Tibial artery (tissue), 4 donors: ENCODE data around the gene HPD.
"Not testable (repeated sequence)": the region's sequence is repeated elsewhere in the genome, so short reads cannot be mapped to it uniquely, and the experiment has no call there.

Source experiments
- DNase-seq, 2 donors: peaks; one replicate each; pipeline ENCODE4 v3.0.0-alpha.2; 2019
- H3K27ac ChIP-seq, 2 donors: fragments of 200-600 bp; sonication (generic) in 1 of 2; 1 replicate in 1 of 2; 2 replicates in 1 of 2; pipeline ENCODE4 v1.5.1; 2018 to 2019; ENCODE audit warnings: mild to moderate bottlenecking in 1 of 2
- H3K27me3 ChIP-seq, 2 donors: fragments of 200-600 bp; sonication (generic) in 1 of 2; one replicate each; pipeline versions ENCODE4 v1.5.1 to v1.6.0; 2016 to 2019
- H3K36me3 ChIP-seq, 3 donors: fragments of 200-600 bp; sonication (generic) in 2 of 3; one replicate each; pipeline ENCODE4 v1.5.1; 2016 to 2019; ENCODE audit warnings: mild to moderate bottlenecking in 2 of 3
- H3K4me1 ChIP-seq, 4 donors: fragments of 200-600 bp; sonication (generic) in 2 of 4; 1 replicate in 3 of 4; 2 replicates in 1 of 4; pipeline ENCODE4 v1.5.1; 2016 to 2019
- H3K4me3 ChIP-seq, 2 donors: fragments of 200-600 bp; sonication (generic) in 1 of 2; 1 replicate in 1 of 2; 2 replicates in 1 of 2; pipeline ENCODE4 v1.5.1; 2018 to 2019; ENCODE audit warnings: mild to moderate bottlenecking in 2 of 2
- H3K9me3 ChIP-seq, 3 donors: fragments of 200-600 bp; sonication (generic) in 1 of 3; one replicate each; pipeline ENCODE4 v1.5.1; 2016 to 2019
- intact Hi-C: fragments of 100-400 bp; cut with DNase I; formaldehyde crosslinking; loops from one replicate; pipeline ENCODE4 v1.15.0; 2023; ENCODE audit warnings: low total_unique reads
- TF ChIP-seq, protein P1 (sequence below), 2 experiments: fragments of 200-600 bp in 1 of 2; fragments of 450-650 bp in 1 of 2; IDR thresholded peaks; one replicate each; pipeline ENCODE4 v1.5.1; 2017 to 2019; ENCODE audit warnings: antibody characterized with exemption in 2 of 2, mild to moderate bottlenecking in 1 of 2, moderate library complexity in 1 of 2

Gene HPD

DNA sequence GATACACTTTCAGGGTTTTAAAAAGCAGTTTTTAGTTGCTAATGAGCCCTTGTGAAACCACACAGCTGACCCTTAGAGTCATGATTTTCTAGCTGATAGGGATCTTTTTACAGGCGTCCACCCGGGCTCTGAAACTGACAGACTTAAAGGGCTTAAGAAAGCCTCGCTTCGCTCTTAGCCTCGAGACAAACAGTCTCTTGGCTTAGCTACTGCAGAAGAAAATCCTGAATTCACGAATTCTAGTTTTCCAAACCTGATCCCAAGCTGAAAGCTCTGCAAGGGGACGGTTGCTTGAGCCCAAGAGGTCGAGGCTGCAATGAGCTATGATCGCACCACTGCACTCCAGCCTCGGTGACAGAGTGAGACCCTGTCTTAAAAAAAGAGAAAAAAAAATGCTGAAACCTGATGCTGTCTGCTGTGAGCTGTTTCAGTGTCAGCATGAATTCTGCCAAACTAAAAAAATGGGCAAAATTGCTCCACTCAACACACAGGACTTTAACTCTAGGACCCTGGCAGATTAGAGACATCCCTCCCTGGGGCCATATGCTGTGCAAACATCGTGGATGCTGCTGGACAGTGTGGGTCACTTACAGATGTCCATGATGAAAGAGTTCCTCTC is 3.1 kb upstream of the HPD start:
- TF ChIP-seq, protein P1, sequence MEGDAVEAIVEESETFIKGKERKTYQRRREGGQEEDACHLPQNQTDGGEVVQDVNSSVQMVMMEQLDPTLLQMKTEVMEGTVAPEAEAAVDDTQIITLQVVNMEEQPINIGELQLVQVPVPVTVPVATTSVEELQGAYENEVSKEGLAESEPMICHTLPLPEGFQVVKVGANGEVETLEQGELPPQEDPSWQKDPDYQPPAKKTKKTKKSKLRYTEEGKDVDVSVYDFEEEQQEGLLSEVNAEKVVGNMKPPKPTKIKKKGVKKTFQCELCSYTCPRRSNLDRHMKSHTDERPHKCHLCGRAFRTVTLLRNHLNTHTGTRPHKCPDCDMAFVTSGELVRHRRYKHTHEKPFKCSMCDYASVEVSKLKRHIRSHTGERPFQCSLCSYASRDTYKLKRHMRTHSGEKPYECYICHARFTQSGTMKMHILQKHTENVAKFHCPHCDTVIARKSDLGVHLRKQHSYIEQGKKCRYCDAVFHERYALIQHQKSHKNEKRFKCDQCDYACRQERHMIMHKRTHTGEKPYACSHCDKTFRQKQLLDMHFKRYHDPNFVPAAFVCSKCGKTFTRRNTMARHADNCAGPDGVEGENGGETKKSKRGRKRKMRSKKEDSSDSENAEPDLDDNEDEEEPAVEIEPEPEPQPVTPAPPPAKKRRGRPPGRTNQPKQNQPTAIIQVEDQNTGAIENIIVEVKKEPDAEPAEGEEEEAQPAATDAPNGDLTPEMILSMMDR (IDR thresholded peaks at IDR 0.05): no peak
- no peak overlapping the region for H3K4me3 ChIP-seq
- H3K4me1 ChIP-seq: peaks cover 3 to 55% (median 36%) of the 10 kb centered on the region in 4 donors
- intact Hi-C loops: no loop called here
- no peaks in the 10 kb centered on the region for H3K27me3 ChIP-seq
- H3K9me3 ChIP-seq: no peaks in the 10 kb centered on the region
- H3K27ac ChIP-seq: peak overlapping the region; percentile 55 to 95
- no peak for DNase-seq
- no peaks in the 10 kb centered on the region for H3K36me3 ChIP-seq

DNA sequence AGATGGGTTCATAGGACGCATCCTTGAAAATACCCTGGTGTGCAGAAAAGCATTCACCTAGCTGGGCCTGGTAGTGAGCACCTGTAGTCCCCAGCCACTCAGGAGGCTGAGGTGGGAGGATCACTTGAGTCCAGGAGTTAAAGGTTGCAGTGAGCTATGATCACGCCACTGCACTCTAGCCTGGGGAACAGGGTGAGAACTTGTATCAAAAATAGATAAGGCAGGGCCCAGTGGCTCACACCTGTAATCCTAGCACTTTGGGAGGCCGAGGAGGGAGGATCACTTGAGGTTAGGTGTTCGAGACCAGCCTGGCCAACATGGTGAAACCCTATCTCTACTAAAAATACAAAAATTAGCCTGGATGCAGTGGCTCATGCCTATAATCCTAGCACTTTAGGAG is 2.0 kb upstream of the HPD start:
- H3K27ac ChIP-seq: peak overlapping the region; percentile 91 to 95
- H3K4me1 ChIP-seq: peaks cover 3 to 55% (median 36%) of the 10 kb centered on the region in 4 donors

DNA sequence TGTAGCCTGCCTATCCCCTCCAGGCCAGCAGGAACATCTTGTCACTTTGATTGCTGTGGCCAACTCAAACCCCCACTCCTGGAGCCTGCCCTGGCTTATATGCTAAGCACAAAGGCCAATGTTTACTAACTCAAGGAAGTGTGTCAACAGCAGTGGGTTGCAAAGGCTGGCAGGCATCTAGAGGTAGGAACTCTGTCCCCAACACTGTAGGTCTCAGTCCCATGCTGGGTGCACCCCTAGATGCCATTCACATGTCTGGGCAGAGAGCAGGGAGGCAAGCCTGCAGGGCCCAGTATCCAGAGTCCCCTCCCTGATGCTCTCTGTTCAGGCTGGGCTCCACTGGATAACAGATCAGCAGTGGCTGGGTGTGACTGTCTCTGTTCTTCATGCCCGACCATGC is 1.6 kb upstream of the HPD start:
- DNase-seq: no peak
- H3K27ac ChIP-seq: peak overlapping the region; percentile 91 to 95
- H3K9me3 ChIP-seq: no peaks in the 10 kb centered on the region
- H3K4me3 ChIP-seq: no peak overlapping the region
- H3K36me3 ChIP-seq: no peaks in the 10 kb centered on the region
- no peaks in the 10 kb centered on the region for H3K27me3 ChIP-seq
- intact Hi-C loops: no loop called here
- TF ChIP-seq, protein P1 (IDR thresholded peaks at IDR 0.05): no peak
- peaks cover 3 to 55% (median 36%) of the 10 kb centered on the region in 4 donors for H3K4me1 ChIP-seq

More for the DNA sequence above, 2.0 kb upstream of the HPD start:
- H3K9me3 ChIP-seq, H3K36me3 ChIP-seq, intact Hi-C loops, H3K4me3 ChIP-seq, DNase-seq, H3K27me3 ChIP-seq: not testable (repeated sequence)

DNA sequence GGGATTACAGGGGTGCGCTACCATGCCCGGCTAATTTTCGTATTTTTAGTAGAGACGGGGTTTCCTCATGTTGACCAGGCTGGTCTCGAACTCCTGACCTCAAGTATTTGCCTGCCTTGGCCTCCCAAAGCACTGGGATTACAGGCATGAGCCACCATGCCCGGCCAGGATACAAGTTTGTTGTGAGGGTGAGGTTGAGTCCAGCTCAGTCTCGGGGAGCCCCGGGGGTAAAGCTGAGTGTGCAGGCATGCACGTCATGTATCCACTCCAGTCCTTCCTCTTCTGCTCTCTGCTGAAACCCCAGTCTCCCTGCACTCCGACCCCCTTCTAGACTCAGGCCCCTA is 369 bp downstream of the HPD start:
- no peaks in the 10 kb centered on the region for H3K36me3 ChIP-seq
- TF ChIP-seq, protein P1 (IDR thresholded peaks at IDR 0.05): no peak

DNA sequence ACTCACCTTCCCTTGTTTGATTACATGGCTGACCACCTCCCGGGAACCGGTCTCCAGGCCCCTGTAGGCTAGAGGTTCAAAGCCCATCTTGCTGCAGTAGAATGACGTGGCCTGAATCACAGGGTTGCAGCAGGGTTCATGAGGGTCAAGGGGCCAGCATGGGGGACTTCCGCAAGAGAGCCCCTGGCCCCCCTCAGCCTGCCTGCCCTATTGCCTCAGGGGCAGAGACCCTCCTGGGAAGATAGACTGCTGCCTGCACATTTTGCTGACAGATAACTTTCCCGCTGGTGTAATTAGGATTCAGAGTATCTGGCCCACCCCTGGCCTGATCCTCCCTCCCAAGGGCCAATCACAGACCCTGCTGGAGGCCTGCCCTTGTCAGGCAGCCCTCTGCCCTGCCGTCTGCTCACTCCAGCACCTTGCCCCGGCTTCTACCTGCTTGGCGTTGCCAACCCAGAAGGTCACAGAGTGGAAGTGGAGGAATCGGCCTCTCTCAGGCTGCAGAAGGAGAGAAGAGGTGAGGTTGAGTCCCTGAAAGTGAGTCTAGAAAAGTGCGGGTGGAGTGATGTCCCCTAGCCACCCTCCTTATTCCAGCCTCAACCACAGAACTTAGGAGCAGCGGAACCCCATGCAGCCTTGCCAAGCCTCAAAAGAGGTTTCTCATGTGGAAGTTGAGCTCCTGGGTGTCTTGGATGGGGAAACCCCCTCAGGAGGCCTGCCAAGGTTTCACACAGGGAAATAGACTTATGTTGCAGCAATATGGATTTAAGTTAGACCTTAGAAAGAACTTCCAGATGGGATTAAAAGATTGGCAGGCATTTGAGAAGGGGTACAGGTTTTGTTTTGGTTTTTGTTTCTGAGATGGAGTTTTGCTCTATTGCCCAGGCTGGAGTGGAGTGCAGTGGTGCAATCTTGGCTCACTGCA is 1.1 kb downstream of the HPD start:
- Histone ChIP-seq H3K9me3 (no peaks in the 10 kb centered on the region), H3K4me1 (peaks cover 3 to 55% (median 36%) of the 10 kb centered on the region in 4 donors), H3K4me3 (no peak overlapping the region), H3K27me3 (no peaks in the 10 kb centered on the region), H3K27ac (peak overlapping the region; percentile 91 to 95), H3K36me3 (no peaks in the 10 kb centered on the region)
- intact Hi-C loops: no loop called here
- no peak for DNase-seq
- TF ChIP-seq, protein P1 (IDR thresholded peaks at IDR 0.05): no peak

More for the DNA sequence above, 369 bp downstream of the HPD start:
- no peak for DNase-seq
- no peaks in the 10 kb centered on the region for H3K9me3 ChIP-seq
- peaks cover 3 to 55% (median 36%) of the 10 kb centered on the region in 4 donors for H3K4me1 ChIP-seq
- intact Hi-C loops: no loop called here
- peak overlapping the region in 1 of 2 donors; percentile 32 for H3K4me3 ChIP-seq
- peak overlapping the region; percentile 91 to 95 for H3K27ac ChIP-seq
- no peaks in the 10 kb centered on the region for H3K27me3 ChIP-seq

DNA sequence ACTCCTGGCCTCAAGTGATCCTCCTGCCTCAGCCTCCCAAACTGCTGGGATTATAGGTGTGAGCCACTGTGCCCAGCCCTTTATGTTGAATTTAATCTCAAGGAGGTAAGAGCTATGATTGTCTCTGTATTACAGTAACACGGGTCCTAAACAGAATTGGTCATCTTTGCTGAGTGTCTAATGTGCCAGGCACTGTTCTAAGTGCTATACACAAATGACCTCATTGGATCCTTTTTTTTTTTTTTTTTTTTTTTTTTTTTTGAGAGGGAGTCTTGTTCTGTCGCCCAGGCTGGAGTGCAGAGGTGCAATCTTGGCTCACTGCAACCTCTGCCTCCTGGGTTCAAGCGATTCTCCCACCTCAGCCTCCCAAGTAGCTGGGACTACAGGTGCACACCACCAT is 6.3 kb downstream of the HPD start:
- H3K4me3 ChIP-seq, H3K27ac ChIP-seq, H3K36me3 ChIP-seq, H3K4me1 ChIP-seq, intact Hi-C loops, DNase-seq, H3K27me3 ChIP-seq, H3K9me3 ChIP-seq: not testable (repeated sequence)
